ENCODE data around the gene CDKN2B-AS1.

- TF ChIP-seq CTCF (IDR thresholded peaks at IDR 0.05) (no peak), POLR2A (IDR thresholded peaks at IDR 0.05) (no peak), POLR2AphosphoS5 (IDR thresholded peaks at IDR 0.05) (no peak)
These were observed 66.3 kb downstream of the CDKN2B-AS1 start for GRCh38 chr9:22060831-22061383.
